ENCODE measurements around the gene MLANA. TPM values are rescaled to one million over a fixed set of nuclear protein-coding genes. Genes with fewer than 3 reads are reported as not detected.

MLANA gene
- total and polyA plus RNA-seq, 9 donors, result not detected

GRCh38 chr9:5894237-5894959 lies 3.7 kb downstream of the MLANA start:
- H3K27me3 ChIP-seq, result no peaks in the 10 kb centered on the region
- no peak overlapping the region for H3K27ac ChIP-seq
- H3K9me3 ChIP-seq, result no peaks in the 10 kb centered on the region
- no peak for DNase-seq
- H3K4me1 ChIP-seq (ENCODE audit: insufficient read depth), result no peaks in the 10 kb centered on the region
- intact Hi-C loops (cut with DNase I), result loop anchor here in 1 of 4 donors (10.0 kb wide), 1 partner anchor 150 kb away; no protein-coding TSS in a partner anchor
- WGBS, 3 donors, result 94 to 97% (median 95%) methylated on average over 6 of the region's 6 CpGs
- no peak for TF ChIP-seq EP300 (IDR thresholded peaks at IDR 0.05)
- no peak for TF ChIP-seq CTCF (IDR thresholded peaks at IDR 0.05)
- TF ChIP-seq POLR2A (IDR thresholded peaks at IDR 0.05), result no peak
- no peaks in the 10 kb centered on the region for H3K36me3 ChIP-seq
- H3K4me3 ChIP-seq, result no peak overlapping the region

GRCh38 chr9:5895782-5896181 lies 5.1 kb downstream of the MLANA start:
- no peaks in the 10 kb centered on the region for H3K27me3 ChIP-seq
- no peaks in the 10 kb centered on the region for H3K9me3 ChIP-seq
- no peak for TF ChIP-seq CTCF (IDR thresholded peaks at IDR 0.05)
- no peak for TF ChIP-seq EP300 (IDR thresholded peaks at IDR 0.05)
- no peak for TF ChIP-seq POLR2A (IDR thresholded peaks at IDR 0.05)
- H3K36me3 ChIP-seq, result no peaks in the 10 kb centered on the region
- no peak overlapping the region for H3K27ac ChIP-seq
- intact Hi-C loops (cut with DNase I), result loop anchor here in 1 of 4 donors (10.0 kb wide), 1 partner anchor 149 kb away; no protein-coding TSS in a partner anchor
- no peak overlapping the region for H3K4me3 ChIP-seq
- H3K4me1 ChIP-seq (ENCODE audit: insufficient read depth), result no peaks in the 10 kb centered on the region
- 94 to 95% (median 95%) methylated on average over 6 of the region's 6 CpGs for WGBS, 3 donors
- no peak for DNase-seq

GRCh38 chr9:5896863-5897262 lies 6.2 kb downstream of the MLANA start:
- H3K4me3 ChIP-seq, result no peak overlapping the region
- no peak overlapping the region for H3K27ac ChIP-seq
- H3K36me3 ChIP-seq, result no peaks in the 10 kb centered on the region
- 97% methylated on average over 4 of the region's 4 CpGs for WGBS, 3 donors
- no peak for DNase-seq
- H3K4me1 ChIP-seq (ENCODE audit: insufficient read depth), result no peaks in the 10 kb centered on the region
- H3K9me3 ChIP-seq, result no peaks in the 10 kb centered on the region
- no peaks in the 10 kb centered on the region for H3K27me3 ChIP-seq
- intact Hi-C loops (cut with DNase I), result loop anchor here in 1 of 4 donors (10.0 kb wide), 1 partner anchor 148 kb away; no protein-coding TSS in a partner anchor
- TF ChIP-seq POLR2A (IDR thresholded peaks at IDR 0.05), result no peak
- no peak for TF ChIP-seq CTCF (IDR thresholded peaks at IDR 0.05)
- no peak for TF ChIP-seq EP300 (IDR thresholded peaks at IDR 0.05)

GRCh38 chr9:5897851-5898250 lies 7.2 kb downstream of the MLANA start:
- H3K4me3 ChIP-seq, result no peak overlapping the region
- no peaks in the 10 kb centered on the region for H3K36me3 ChIP-seq
- 89 to 92% (median 91%) methylated on average over 5 of the region's 5 CpGs for WGBS, 3 donors
- TF ChIP-seq POLR2A (IDR thresholded peaks at IDR 0.05) (no peak), EP300 (IDR thresholded peaks at IDR 0.05) (no peak), CTCF (IDR thresholded peaks at IDR 0.05) (no peak)
- H3K4me1 ChIP-seq (ENCODE audit: insufficient read depth), result no peaks in the 10 kb centered on the region
- no peaks in the 10 kb centered on the region for H3K27me3 ChIP-seq
- H3K27ac ChIP-seq, result no peak overlapping the region
- intact Hi-C loops (cut with DNase I), result loop anchor here in 1 of 4 donors (10.0 kb wide), 1 partner anchor 147 kb away; no protein-coding TSS in a partner anchor
- no peaks in the 10 kb centered on the region for H3K9me3 ChIP-seq
- DNase-seq, result no peak

Data from ovary (tissue), 9 donors.